GM19395 (cell line): ENCODE data around the gene TXNRD2.

Experiments used
- ATAC-seq: cut with Tn5 transposase; IDR thresholded peaks from one replicate; pipeline ENCODE4 v1.9.1; 2021; ENCODE audit warnings: mild to moderate bottlenecking, moderate library complexity; ENCODE audit not compliant: unreplicated experiment

The TXNRD2 gene

DNA sequence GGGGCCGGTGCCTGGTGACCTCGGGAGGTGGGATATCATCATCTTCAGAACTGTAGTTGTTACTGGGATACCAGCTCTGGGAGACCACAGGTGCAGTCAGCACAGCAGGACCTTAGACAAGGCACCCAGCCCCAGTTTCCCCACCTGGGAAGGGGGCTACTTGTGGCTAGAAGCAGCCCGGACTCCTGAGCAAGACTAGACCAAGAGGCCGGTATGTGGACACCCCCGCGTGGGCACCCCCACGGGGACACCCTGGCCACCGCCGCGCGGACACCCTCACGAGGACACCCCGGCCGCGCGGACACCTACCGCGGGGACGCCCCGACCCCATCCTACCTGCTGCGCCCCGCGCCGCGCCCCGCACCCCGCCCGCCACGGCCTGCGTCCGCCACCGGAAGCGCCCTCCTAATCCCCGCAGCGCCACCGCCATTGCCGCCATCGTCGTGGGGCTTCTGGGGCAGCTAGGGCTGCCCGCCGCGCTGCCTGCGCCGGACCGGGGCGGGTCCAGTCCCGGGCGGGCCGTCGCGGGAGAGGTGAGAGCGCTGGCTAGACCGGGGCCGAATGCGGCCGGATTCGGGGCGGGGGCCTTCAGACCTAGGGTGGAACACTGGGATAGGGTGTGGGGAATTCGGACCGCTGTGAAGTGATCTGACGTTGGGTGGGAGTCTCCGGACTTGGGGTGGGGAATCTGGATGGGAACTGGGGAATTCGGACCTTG is at the start of gene TXNRD2, which contains the start of gene COMT:
TXNRD2 (minus strand) TSS at position 454 of the 718 bp plus-strand sequence; CDS start at position 439, 15 bp downstream.
COMT (plus strand) TSS at position 408 of the 718 bp plus-strand sequence. CDS start 20,755 bp downstream, outside the sequence.
- peak; percentile 53 for ATAC-seq

GRCh38 chr22:19991395-19991644 is 49.7 kb upstream of the TXNRD2 start:
- no peak for ATAC-seq

- ATAC-seq = no peak
These were observed 49.2 kb upstream of the TXNRD2 start for GRCh38 chr22:19990609-19991394.

GRCh38 chr22:19990188-19990587 is 48.6 kb upstream of the TXNRD2 start:
- ATAC-seq = no peak

DNA sequence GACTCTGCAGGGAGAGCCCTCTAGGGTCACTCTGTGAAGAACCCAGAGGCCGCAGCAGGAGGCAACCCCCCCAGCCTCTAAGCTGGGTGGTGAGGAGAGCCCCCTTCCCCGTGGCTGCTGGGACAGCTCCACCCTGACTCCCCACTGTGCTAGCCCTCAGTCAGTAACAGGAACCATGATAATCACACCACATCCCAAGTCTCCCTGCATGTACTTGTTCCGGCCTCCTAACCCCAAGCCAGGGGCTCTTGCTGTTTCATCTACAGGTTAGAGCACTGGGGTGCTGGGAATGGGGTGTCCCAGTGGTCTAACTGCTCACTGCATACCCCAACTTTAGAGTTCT is 48.1 kb upstream of the TXNRD2 start:
- no peak for ATAC-seq

DNA sequence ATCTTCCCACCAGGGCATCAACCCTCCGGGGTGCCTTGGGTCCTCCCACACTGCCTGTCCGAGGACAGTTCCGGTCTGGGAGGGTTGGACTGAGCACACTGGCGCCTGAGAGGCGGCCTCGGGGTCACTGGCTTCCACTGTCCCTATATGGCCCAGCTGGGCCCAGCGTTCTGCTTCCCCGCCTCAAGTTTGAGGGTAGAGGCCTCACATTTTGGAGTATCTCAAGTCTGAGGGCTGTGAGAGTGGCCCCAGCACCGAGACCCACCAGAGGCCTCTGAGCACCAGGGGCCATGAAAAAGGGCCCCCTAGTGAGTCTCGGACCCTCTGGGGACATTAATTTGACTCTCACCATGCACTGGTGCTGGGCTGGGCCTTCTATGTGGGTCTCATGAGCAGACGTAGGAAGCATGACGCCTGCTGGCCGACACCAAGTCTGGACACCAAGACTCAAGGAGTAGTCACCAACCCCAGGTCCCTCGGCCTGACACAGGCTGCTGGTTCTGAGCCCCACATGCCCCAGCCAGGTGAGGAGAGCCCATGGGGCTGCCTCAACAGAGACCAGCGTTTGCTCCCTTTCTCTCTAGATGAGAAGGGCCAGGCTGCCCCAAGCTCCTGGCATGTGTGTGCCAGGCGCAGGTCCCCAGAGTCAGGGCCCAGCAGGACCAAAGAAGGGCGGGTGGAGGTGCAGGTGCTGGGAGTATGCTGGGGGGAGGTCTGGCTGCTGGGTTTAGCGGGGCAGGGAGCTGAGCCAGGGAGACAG is 47.5 kb upstream of the TXNRD2 start:
- ATAC-seq = no peak

DNA sequence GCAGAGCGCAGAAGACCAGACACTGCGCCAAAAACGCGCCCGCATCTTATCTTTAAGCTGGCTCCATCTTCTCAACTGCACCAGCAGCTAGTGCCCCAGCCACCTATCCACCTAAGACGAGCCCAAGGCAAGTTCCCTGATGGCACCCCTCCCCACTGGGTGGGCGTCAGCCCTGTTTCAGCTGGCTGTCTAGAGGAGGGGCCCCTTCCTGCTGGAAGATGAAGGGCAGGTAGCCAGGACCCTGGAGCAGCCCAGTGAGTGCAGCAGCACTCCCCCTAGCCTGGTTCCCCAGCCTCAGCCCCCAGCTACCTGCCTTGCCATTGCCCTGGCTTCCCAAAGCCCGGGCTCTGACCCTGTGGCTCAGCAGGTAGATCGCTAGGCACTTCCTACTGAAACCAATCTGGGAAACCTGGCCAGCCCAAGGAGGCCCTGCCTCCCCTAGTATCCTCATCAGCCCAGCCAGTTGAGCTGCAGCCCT is 46.8 kb upstream of the TXNRD2 start:
- ATAC-seq = no peak

DNA sequence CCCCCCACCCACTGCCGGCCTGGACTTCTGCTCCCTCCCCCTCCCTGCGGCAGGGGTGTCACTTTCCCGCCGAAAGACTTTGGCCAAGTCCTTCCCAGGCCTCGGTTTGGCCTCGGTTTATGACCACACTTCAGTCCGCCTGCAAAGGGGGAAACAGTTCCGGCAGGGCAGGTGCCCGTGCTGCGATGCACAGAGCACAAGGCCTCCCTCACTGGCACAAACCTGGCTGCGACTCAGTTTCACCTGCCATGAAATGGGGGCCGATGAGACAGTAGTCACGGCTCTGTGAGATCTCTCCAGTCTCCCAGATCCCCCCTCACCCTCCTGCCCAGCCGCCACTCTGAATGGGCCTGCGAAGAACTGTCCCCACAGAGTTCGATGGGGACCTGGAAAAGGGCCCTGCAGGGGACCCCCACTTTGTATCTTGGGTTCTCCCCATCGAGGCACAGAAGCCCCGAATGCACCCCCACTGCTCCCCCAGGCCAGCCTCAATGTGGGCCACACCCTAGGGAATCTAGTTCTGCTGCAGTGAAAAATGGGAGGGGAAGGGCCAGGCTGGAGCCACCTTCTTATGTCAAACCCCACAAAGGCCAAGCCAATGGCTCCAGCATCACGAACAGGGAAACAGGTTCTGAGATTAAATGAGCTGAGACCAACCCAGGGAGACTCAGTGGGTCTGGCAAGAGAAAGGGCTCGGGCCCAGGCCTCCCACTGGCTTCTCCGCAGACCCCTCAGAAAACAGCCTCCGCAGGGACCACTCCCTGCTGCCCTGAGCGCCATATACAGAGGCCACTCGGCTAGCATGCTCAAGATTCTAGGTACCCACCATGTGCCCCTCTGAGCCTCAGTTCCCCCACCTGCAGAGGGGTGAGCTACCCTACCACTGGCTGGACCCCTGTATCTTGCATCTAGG is 46.0 kb upstream of the TXNRD2 start:
- no peak for ATAC-seq

DNA sequence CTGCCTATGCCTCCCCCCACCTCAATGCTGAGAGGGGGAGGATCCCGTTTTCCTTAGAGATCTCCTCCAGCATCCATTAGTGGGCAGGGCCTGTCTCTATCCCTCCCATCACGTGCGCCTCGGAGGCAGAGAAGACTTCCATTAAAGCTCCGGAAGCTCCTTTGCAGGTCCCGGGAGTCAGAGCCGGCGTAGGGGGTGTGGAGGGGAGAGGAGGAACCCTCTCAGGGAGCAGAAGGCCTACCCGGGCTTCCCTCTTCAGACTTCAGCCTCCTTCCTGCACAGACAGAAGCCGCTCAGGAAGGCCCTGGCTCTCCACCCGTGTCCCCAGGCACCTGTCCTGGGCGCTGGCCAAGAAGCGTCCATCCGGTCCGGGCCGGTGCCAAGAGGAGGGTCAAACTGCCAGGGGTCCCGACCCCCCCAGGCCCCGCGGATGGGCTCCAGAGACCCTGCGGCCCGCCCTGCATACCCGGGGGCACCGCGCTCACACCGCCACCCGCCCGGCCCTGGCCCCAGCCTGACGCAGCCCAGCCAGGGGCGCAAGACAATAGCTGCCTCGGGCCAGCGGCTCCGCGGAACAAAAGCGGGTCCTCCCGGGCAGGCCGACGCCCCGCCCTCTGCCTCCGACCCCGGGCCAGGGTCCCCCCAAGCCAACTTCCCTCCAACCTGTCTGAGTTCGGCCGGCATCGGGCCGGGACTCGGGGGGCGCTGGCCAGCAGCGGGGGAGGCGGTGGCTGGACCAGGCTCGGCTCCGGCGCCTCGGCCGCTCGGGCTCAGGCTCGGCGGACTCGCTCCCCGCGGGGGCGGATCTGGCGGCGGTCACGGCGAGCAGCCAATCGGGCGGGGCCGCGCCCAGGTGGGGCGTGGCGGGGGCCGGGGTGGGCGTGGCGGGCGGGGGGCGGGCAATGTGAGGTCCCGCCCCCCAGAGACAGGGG is 45.1 kb upstream of the TXNRD2 start:
- no peak for ATAC-seq

GRCh38 chr22:19986011-19986409 is 44.4 kb upstream of the TXNRD2 start:
- no peak for ATAC-seq

DNA sequence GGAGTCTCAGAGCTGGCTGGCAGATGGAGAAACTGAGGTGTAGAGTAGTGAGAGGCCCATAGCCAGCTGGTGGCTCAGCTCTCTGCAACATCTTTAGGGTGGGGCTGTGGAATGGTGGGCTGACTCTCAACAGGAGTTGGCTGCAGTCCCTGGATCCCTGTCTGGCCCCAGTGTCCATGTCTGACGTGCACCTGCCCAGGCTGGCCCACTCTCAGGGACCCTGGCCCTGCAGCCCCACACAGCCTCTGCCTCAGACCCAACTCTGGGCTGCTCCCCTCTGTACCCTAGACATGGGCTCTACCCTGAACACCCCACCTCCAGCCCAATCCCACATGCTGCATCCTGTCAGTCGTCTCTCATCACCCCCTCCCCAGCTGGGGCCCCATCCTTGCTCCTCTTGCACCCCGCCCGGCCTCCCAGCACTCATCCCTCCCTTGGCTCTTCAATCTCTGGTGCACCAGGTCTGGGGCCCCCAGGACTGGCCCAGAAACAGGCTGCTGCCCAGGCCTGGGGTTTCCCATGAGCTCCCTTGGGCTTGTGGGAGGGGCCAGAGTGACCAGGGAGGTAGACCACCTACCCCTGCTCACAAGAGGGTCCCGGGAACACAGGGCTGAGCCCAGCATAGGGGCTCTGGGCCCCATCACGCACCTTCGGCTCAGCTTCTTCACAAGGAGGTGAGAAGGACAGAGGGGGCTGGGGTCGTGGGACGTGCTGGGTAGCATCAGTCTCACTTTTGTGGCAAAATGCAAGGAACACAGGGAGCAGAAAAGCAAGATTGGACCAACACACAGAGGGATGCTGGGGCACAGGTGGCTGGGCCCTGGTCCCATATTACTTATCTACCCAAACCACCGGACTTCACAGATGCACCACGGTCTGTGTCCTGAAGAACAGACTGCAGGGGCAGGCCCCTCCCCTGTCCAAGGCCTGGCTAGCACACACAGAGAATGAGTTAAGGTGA is 43.5 kb upstream of the TXNRD2 start:
- ATAC-seq = no peak

DNA sequence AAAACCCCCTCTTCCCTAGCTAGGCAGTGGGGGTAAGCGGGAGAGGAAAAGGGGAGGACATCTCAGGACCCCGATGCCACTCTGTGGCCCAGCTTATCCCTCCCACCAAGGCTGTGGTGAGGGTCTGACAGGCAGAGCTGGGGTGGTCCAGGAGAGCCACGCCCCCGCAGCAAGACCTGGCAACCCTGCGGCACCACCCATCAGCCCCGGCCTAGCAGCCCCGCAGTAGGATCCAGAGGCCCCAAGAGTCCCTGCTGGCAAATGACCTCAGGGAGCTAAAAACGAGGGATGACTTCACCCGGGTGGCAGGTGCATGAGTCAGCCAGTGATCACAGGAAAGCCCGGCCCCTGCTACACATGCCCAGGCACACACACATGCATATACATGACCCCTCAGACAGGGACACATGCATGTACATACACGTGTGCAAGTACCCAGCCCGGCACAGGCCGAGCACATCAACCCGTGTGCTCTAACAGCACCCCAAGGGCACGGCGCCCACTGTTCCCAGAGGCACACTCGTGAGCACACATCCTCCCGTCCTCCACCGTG is 42.7 kb upstream of the TXNRD2 start:
- no peak for ATAC-seq

GRCh38 chr22:19983741-19984140 is 42.1 kb upstream of the TXNRD2 start:
- ATAC-seq = no peak

GRCh38 chr22:19982991-19983578 is 41.5 kb upstream of the TXNRD2 start:
- no peak for ATAC-seq

GRCh38 chr22:19981961-19982920 is 40.6 kb upstream of the TXNRD2 start:
- ATAC-seq = no peak

DNA sequence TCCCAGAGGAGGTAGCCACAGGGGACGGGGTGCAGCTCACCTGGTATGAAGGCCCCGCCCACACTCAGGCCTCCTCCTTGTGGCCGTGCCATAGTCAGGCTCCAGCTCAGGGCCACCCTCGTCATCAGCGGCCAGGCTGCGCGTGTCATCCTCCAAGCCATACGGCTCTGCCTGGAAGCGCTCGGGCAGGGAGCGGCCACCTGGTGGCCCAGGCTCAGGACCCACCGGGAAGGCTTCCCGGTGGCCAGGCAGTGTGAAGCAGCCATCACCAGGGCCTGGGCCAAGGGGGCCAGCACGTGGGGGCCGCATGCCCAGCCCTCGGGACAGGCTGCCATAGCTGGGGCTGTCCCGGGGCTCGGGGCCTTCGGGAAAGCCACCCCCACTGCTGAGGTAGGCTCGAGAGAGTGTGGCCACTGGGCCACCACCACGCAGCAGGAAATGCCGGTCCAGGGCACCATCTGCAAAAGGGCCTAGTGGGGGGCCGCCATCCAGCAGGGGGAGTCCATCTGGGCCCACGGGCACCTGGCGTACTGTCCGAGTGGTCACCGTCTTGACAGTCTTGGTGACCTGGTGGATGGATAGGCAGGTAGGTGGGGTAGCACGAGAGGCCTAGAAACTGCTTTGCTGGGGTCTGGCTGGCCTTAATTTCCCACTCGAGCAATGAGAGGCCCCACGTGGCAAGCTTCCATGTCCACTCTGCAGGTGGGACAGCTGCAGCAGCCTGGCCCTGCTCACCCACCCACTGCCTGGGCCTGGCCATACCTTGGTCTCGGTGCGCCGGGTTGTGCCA is 39.7 kb upstream of the TXNRD2 start:
- ATAC-seq = no peak
